DMS 273 treated with DMSO at 0.1 percent for 48 hours (cell line): Measurements from ENCODE around the gene ZNF358.

Experiments
- DNase-seq: peaks from one replicate; lab custom pipeline; 2025; lab: John Stamatoyannopoulos, UW

The ZNF358 gene

DNA sequence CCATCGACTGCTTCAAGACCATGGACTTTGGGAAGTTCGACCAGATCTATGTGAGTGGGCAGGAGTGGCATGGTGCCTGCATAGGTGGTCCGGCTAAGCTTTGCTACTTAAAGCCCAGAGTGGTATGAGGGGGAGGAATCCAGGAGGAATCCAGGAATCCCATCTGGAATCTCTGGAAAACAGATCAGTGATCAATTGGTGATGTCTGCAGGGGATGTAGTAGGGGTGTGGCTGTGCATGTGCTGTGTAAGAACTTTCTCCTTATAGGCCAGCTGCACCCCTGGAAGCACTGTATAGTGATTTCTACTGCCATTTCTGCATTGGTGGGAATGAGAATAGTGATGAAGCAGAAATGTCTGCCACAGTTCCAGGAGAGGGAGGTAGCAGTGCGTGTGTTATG lies 43.2 kb downstream of the ZNF358 start:
- DNase-seq, result no peak

DNA sequence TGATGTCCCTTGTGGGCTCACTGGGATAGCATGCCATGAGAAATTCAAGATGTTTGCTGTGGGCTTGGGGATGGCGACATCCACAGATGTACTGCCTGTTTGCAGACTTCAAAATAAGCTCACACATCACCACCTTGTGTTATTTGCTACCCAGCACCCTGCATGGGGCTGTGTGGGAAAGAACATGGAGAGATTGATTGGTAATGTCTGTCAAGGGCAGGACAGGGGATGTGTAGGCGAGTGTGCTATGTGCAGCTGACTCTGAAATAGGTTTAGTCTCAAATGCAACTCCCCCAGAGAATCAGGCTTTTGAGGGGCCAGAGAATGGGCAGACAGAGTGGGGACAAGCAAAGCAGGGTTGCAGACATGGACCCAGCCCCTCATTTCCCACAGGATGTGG lies 44.4 kb downstream of the ZNF358 start:
- no peak for DNase-seq

- no peak for DNase-seq
Observed at GRCh38 chr19:7561325-7561724, 45.4 kb downstream of the ZNF358 start.

GRCh38 chr19:7562646-7563393 lies 46.9 kb downstream of the ZNF358 start:
- DNase-seq, result no peak

DNA sequence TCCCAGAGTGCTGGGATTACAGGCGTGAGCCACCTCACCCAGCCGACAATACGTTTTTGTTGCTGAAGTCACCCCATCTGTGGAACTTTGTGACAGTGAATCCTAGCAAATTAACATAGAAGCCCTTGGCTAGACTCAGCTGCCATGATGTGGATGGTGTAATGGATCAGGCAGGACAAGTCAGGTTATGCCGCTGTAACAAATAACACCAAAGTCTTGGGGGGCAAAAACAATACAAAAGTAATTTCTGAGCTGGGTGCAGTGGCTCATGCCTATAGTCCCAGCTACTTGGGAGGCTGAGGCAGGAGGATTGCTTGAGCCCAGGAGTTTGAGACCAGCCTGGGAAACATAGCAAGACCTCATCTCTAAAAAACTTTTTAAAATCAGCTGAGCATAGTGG lies 49.0 kb downstream of the ZNF358 start:
- DNase-seq, result no peak

DNA sequence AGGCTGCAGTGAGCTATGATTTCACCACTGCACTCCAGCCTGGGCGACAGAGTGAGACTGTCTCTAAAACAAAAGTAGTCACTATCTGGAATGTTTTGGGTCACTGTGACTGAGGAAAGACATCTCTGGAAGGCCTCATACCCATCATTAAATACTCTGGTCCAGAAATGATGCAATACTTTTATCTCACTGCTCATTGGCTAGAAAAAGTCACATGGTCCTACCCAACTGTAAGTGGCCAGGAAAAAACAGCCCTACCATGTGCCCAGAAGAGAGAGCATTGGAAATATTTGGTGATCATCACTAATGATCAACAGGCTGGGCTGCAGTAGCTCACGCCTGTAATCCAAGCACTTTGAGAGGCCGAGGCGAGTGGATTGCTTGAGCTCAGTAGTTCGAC lies 49.4 kb downstream of the ZNF358 start:
- DNase-seq, result no peak
